Hematopoietic multipotent progenitor cell (in vitro differentiated cells): ENCODE measurements around the gene NELL1. TPM values are rescaled to one million over a fixed set of nuclear protein-coding genes. Genes with fewer than 3 reads are reported as not detected.
"Not testable (repeated sequence)": the region's sequence is repeated elsewhere in the genome, so short reads cannot be mapped to it uniquely, and the experiment has no call there.

Experiments used
- DNase-seq, 3 donors: peaks; one replicate each; pipeline ENCODE4 v3.0.0-alpha.2; 2011 to 2015; ENCODE audit warnings: low read depth in 2 of 3, low spot score in 2 of 3
- total RNA-seq: library from RNA; depleted of rRNA; stranded (reverse); fragments of >200 nt; gene quantifications from one replicate; pipeline ENCODE4 v1.2.3, GENCODE V29; 2012

NELL1 gene
- total RNA-seq, 1 donor: 0.27 TPM

- no peak for DNase-seq
These were observed 403.2 kb downstream of the NELL1 start for GRCh38 chr11:21072558-21072957.

GRCh38 chr11:21082853-21083252, 413.5 kb downstream of the NELL1 start:
- DNase-seq: no peak

DNA sequence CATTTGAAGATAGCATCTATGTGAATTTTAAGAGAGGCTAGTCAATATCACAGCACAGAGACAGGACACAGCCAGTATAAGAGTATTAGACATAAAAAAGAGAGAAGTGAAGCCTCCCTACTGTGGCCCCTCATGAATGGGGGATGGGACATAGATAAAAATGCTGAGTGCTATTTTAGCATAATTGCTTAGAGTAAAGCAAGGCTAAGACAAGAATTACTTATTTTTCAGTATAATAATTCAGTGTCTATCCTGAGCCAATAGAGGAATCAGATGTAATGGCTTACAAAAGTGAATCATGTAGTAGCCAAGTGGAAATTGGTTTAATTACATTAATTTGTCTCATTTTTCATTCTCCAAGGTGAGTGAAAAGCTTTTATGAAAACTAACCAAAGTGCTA, 419.5 kb downstream of the NELL1 start:
- no peak for DNase-seq

GRCh38 chr11:21104641-21105040, 435.3 kb downstream of the NELL1 start:
- no peak for DNase-seq

- no peak for DNase-seq
These were observed 436.0 kb downstream of the NELL1 start for GRCh38 chr11:21105196-21105917.

GRCh38 chr11:21109341-21109740, 440.0 kb downstream of the NELL1 start:
- DNase-seq: no peak

- no peak for DNase-seq
These were observed 441.0 kb downstream of the NELL1 start for GRCh38 chr11:21110415-21110814.

- DNase-seq: no peak
These were observed 444.5 kb downstream of the NELL1 start for GRCh38 chr11:21113876-21114275.

- no peak for DNase-seq
These were observed 446.6 kb downstream of the NELL1 start for GRCh38 chr11:21116009-21116408.

- no peak for DNase-seq
These were observed 450.0 kb downstream of the NELL1 start for GRCh38 chr11:21119411-21119810.

DNA sequence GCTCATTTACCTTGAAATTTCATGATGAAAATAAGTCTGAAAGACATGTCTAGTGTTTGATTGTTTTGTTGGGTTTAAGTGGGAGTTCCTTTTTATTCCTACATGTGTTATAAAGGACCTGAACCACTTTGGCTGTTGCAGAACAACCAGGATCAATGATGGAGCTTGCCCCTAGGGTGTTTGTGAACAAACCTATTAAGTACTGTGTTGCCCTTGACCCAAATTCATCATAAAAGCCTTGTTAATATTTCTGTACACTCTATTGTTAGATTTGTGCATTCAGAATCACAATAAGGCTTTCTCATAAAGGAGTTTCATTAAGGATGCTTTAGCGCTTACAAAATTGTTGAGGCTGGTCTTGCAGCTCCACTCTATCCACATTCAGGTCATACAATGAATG, 452.6 kb downstream of the NELL1 start:
- DNase-seq: no peak

DNA sequence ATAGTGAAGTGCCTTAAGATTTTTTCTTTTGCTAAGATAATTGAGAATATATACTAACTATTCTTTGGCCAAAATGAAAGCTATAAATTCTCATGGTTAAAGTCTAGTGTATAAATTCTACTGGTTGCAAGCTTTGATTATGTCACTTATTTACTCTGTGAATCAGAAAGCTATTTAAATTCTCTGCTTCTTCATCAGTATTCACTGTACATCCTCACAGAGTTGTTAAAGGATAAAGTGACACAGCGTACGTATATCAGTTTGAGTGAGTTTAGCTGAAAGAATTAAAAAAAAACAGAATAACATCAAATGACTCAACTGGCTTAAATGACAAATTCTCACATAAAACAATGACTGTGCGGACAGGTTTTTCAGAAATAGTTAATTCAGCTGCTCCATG, 453.1 kb downstream of the NELL1 start:
- DNase-seq: no peak

DNA sequence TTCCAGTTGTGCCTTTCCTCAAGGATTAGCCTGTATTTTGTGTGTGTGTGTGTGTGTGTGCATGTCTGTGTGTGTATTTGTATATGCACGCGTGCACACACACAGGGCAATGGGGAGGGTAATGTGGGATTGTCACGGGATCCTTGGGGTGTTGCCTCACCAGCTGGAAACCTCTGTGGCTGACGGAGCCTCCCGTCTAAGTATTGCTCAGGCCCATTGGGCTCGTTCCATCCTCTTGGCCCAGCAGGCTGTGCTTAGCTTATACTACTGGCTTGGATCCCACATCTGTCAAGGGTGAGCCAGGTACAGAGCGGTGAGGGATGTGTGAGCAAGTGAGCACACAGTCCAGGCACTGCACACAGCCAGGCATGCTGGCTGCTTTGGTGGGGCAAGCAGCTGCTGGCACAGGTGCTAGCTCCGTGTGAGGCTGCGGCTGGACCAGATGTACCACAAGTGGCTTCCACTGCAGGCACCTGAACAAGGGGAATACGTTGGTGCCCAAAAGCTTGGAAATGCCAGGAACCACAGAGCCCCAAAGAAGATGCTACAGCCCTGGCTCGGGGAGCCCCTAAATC, 462.8 kb downstream of the NELL1 start:
- DNase-seq: no peak

DNA sequence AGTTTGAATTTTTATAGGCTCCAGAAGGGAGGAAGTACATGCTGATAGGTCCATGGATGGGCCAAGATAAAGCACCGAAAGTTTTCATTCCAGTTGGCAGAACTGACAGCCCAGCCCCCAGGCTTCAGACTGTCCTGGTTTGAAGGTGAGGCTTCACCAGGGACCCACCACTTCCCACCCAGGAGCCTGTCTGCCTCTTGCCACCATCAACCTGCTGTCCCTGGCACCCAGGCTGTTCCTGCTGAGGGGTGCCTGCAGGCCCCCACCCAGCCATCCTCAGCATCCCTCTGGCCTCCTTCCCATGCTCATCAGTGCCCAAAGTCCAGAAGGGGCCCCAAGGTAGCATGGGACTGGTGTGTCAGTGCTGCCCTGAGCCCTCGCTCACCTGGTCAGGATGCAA, 463.9 kb downstream of the NELL1 start:
- DNase-seq: no peak

DNA sequence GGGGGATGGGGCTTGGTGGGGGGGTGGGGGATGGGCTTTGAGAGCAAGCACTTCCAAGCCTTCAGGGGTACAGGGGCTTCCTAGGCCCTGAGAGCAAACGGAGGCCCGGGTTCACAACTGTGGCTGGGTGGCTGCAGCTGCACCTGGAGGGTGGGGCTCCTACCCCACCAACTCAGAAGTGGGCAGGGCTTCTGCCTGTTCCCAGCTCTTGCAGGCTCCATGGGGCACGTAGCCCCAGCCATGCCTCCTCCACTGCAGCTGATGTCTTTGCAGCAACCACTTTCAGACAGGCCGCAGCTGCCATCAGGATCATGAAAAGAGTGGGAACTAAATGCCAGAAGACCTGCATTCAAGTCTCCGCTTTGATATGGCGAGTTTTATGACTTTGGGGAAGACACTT, 464.3 kb downstream of the NELL1 start:
- no peak for DNase-seq

DNA sequence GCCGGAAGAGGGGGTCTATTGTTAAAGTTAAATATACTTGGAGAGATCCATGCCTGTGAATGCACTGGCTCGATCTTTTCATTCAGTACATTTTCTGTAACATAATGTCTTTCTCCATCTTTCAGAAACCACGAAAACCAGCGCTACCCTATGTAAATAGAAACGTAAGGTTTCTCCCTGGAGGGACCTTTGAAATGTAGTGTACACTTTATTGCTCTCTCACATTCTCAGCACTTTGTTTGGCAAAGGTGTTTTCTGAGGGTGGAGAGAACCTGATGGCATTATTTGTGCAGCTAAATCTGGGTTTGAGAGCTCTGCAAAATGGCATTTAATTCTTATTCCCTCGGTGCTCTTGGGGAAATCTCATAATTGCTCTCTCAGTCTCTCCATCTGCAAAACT, 468.4 kb downstream of the NELL1 start:
- no peak for DNase-seq

DNA sequence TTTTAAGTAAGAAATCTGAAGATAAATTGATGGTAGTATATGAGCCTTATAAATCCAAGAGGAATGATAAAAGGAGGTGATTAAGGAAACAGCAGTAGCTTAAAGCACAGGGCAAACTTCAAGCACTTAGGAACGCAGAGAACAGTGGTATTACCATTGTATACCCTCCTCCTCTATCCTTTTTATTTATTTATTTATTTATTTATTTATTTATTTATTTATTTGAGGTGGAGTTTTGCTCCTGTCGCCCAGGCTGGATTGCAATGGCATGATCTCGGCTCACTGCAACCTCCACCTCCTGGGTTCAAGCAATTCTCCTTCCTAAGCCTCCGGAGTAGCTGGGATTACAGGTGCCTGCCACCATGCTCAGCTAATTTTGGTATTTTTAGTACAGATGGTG, 472.2 kb downstream of the NELL1 start:
- DNase-seq: not testable (repeated sequence)

- DNase-seq: peak in 2 of 3 donors; percentile 5 to 27
These were observed 472.6 kb downstream of the NELL1 start for GRCh38 chr11:21142007-21142406.

DNA sequence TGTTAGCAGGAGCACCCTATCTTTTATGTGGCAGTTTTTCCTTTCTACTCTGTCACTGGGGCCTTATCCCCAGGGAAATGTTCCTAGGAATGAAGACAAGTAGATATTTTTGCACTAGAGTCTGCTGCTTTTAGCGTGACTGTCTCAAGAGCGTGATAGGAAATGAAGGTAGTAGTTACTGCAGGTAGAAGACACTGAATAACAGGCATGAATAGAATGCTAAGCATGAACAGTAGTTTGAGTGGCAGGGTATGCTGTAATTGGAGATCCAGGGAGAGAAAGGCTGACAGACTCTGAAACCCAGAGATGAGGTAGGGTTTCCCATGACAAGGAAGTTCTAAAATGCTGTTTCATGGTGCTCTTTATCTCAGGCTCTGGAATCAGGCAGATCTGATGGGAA, 475.1 kb downstream of the NELL1 start:
- DNase-seq: no peak

DNA sequence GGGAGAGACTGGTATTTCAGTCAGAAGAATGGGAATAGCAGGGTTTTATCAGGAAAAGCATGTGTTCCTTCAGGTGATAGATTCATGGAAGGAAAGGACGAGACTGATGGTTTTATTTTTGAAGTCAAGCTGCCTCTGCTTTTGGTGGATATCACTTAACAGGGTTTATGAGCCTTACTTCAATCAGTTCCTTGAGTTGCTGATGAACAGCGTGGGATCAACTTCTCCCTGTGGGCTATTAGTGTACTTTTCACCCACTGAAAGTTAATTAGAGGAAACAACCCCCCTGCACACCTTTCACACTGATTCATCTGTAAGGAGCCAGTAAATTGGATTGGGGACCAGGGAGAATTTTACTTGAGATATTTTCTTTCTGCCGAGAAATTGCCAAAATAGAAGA, 479.0 kb downstream of the NELL1 start:
- no peak for DNase-seq

DNA sequence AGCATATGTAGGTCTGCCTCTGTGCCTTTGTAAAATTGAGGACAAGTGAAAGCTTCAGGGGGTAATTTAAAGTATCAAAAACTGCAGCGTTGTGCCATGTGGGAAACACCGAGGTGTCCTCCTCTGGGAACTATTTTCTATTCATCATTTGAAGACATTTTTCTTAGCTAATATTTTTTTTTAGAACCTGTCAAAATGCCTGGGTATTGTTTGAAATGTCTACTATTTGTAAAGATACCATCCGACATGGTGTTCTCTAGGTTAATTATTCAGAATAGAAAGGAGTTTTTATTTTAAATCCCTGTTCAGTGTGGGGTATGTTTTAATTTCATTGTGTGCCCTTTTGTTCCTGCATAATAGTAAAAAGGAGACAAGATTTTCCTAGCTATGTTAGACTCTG, 490.8 kb downstream of the NELL1 start:
- no peak for DNase-seq

GRCh38 chr11:21169639-21170038, 500.3 kb downstream of the NELL1 start:
- DNase-seq: no peak

DNA sequence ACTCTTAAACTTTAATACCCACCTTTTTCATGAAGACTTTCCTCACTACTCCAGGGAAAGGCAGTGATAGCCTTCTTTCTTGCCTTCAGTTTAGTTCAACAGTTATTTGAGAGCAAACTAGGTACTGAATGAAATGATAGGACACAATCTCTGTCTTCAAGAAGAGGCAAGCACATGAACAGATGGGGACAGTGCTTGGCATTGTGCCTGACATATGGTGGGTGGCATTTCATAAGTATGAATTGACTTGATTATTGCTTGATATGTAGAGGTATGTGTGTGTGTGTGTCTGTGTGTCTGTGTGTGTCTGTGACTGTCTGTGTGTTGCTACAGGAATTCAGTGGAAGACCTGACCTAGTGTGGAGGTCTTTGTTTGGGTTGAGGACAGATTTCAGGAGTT, 504.1 kb downstream of the NELL1 start:
- DNase-seq: no peak
